ENCODE results near the gene GLTPD2. TPM values are rescaled to one million over a fixed set of nuclear protein-coding genes. Genes with fewer than 3 reads are reported as not detected.

GLTPD2 gene
- total RNA-seq, 1 experiment from 2014 or later, result 0.71 TPM

DNA sequence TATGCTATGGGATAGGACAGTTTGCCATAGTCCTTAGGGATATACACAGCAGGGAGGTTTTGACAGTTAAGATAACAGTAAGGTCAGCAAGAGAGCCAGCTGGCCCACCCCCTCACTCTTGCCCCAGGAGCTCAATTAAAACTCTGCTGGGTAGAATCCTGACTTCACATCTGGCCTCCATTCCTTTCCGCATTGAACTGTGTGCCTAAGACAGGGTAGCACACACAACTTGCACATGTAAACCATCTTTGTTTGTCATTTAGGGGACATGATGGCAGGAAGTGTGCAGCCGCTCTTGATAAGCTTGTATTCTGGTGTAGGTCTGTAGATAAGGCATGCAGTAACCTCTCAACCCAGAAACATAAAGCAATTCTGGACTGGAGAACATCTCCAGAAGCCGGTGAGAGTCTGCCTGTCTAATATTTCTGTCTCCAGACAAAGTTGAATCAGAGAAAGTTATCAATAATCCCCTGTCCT is 49.6 kb downstream of the GLTPD2 start:
- no peaks in the 10 kb centered on the region for H3K9me3 Mint-ChIP-seq (ENCODE audit: low read depth, unreplicated experiment)
- no peak overlapping the region for H3K4me3 Mint-ChIP-seq (ENCODE audit: low read depth, unreplicated experiment)
- H3K36me3 Mint-ChIP-seq (ENCODE audit: insufficient read depth, unreplicated experiment), result peaks cover 17% of the 10 kb centered on the region
- H3K27ac Mint-ChIP-seq (ENCODE audit: unreplicated experiment), result no peak overlapping the region
- H3K27me3 Mint-ChIP-seq (ENCODE audit: unreplicated experiment), result no peaks in the 10 kb centered on the region
- CTCF ChIA-PET, result no interaction called here
- TF ChIP-seq, protein P1, sequence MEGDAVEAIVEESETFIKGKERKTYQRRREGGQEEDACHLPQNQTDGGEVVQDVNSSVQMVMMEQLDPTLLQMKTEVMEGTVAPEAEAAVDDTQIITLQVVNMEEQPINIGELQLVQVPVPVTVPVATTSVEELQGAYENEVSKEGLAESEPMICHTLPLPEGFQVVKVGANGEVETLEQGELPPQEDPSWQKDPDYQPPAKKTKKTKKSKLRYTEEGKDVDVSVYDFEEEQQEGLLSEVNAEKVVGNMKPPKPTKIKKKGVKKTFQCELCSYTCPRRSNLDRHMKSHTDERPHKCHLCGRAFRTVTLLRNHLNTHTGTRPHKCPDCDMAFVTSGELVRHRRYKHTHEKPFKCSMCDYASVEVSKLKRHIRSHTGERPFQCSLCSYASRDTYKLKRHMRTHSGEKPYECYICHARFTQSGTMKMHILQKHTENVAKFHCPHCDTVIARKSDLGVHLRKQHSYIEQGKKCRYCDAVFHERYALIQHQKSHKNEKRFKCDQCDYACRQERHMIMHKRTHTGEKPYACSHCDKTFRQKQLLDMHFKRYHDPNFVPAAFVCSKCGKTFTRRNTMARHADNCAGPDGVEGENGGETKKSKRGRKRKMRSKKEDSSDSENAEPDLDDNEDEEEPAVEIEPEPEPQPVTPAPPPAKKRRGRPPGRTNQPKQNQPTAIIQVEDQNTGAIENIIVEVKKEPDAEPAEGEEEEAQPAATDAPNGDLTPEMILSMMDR (IDR thresholded peaks at IDR 0.05; ENCODE audit: unreplicated experiment), result no peak
- H3K4me1 Mint-ChIP-seq (ENCODE audit: low read depth, unreplicated experiment), result peaks cover 42% of the 10 kb centered on the region
- intact Hi-C loops (cut with micrococcal nuclease; ENCODE audit: unreplicated experiment), result no loop called here
- no TSS peak for BruUV-seq (replicated peaks)
- DNase-seq, result no peak

DNA sequence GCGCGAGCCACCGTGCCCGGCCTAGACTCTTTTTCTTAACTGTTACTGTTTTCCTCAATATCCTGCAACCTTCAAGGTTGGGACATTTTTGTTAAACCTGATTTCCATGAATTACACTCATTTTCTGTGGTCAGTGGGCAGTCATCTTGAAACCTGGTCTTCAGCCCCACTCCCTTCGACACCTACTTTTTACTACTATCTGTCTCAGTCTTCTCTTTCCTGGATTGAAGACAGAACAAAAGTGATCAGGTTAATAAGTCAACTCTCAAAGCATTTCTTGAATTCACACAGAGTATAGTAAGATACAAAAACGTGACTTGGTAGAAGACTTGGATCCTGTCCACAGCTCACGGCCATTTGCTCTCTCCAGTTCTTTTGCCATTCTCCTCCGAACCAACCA is 50.5 kb downstream of the GLTPD2 start:
- H3K4me1 Mint-ChIP-seq (ENCODE audit: low read depth, unreplicated experiment), result peaks cover 37% of the 10 kb centered on the region
- no peak overlapping the region for H3K4me3 Mint-ChIP-seq (ENCODE audit: low read depth, unreplicated experiment)

More for the DNA sequence above, 50.5 kb downstream of the GLTPD2 start:
- TF ChIP-seq, protein P1 (IDR thresholded peaks at IDR 0.05; ENCODE audit: unreplicated experiment), result no peak
- Mint-ChIP-seq H3K36me3 (ENCODE audit: insufficient read depth, unreplicated experiment) (peaks cover 8% of the 10 kb centered on the region), H3K9me3 (ENCODE audit: low read depth, unreplicated experiment) (no peaks in the 10 kb centered on the region), H3K27me3 (ENCODE audit: unreplicated experiment) (no peaks in the 10 kb centered on the region), H3K27ac (ENCODE audit: unreplicated experiment) (no peak overlapping the region)
- DNase-seq, result no peak
- CTCF ChIA-PET, result interaction anchor here (0.6 kb wide), 1 partner anchor 696 kb away, joined by 3 read pairs; no protein-coding TSS in a partner anchor
- intact Hi-C loops (cut with micrococcal nuclease; ENCODE audit: unreplicated experiment), result no loop called here
- no TSS peak for BruUV-seq (replicated peaks)

Other genes with a start within 250 kb of the GLTPD2 start
- gene MYBBP1A, start 233.6 kb upstream of the GLTPD2 start, total RNA-seq (2022), result 61.6 and 64.2 TPM in 2 replicates
- gene GGT6, start 228.4 kb upstream of the GLTPD2 start, total RNA-seq (2022), result 1.1 and 1.8 TPM in 2 replicates
- gene SMTNL2, start 204.4 kb upstream of the GLTPD2 start, total RNA-seq (2022), result not detected in 2 replicates
- gene ALOX15, start 147.3 kb upstream of the GLTPD2 start, total RNA-seq (2022), result 0.27 and 0.38 TPM in 2 replicates
- 55.0 and 56.9 TPM in 2 replicates for gene PELP1, start 84.8 kb upstream of the GLTPD2 start, total RNA-seq (2022)
- 21.1 and 27.6 TPM in 2 replicates for gene ARRB2, start 78.3 kb upstream of the GLTPD2 start, total RNA-seq (2022)
- 10.9 and 13.5 TPM in 2 replicates for gene MED11, start 57.5 kb upstream of the GLTPD2 start, total RNA-seq (2022)
- gene ZMYND15, start 49.1 kb upstream of the GLTPD2 start, total RNA-seq (2022), result 2.2 and 2.5 TPM in 2 replicates
- gene CXCL16, start 49.0 kb upstream of the GLTPD2 start, total RNA-seq (2022), result 73.1 and 77.6 TPM in 2 replicates
- 0.54 and 0.56 TPM in 2 replicates for gene TM4SF5, start 17.1 kb upstream of the GLTPD2 start, total RNA-seq (2022)
- gene VMO1, start 2.6 kb upstream of the GLTPD2 start, total RNA-seq (2022), result 0.59 TPM in 1 of 2 replicates, not detected in the other
- gene PSMB6, start 7.2 kb downstream of the GLTPD2 start, total RNA-seq (2022), result 121 and 132 TPM in 2 replicates
- 11.0 and 13.0 TPM in 2 replicates for gene PLD2, start 18.2 kb downstream of the GLTPD2 start, total RNA-seq (2022)
- gene MINK1, start 44.4 kb downstream of the GLTPD2 start, total RNA-seq (2022), result 86.8 and 106 TPM in 2 replicates
- 2.1 and 3.2 TPM in 2 replicates for gene C17orf107, start 110.6 kb downstream of the GLTPD2 start, total RNA-seq (2022)
- 0.19 TPM in 1 of 2 replicates, not detected in the other for gene CHRNE, start 114.1 kb downstream of the GLTPD2 start, total RNA-seq (2022)
- not detected in 2 replicates for gene GP1BA, start 143.3 kb downstream of the GLTPD2 start, total RNA-seq (2022)
- 37.7 and 38.4 TPM in 2 replicates for gene SLC25A11, start 151.1 kb downstream of the GLTPD2 start, total RNA-seq (2022)
- 65.2 and 77.0 TPM in 2 replicates for gene RNF167, start 151.3 kb downstream of the GLTPD2 start, total RNA-seq (2022)
- gene PFN1, start 159.6 kb downstream of the GLTPD2 start, total RNA-seq (2022), result 580 and 605 TPM in 2 replicates
- gene ENO3, start 162.2 kb downstream of the GLTPD2 start, total RNA-seq (2022), result 12.3 and 12.9 TPM in 2 replicates
- 34.3 and 34.9 TPM in 2 replicates for gene SPAG7, start 178.9 kb downstream of the GLTPD2 start, total RNA-seq (2022)
- gene CAMTA2, start 198.7 kb downstream of the GLTPD2 start, total RNA-seq (2022), result 21.4 and 32.3 TPM in 2 replicates
- 0.54 TPM in 1 of 2 replicates, not detected in the other for gene INCA1, start 208.6 kb downstream of the GLTPD2 start, total RNA-seq (2022)
- gene KIF1C, start 209.0 kb downstream of the GLTPD2 start, total RNA-seq (2022), result 65.9 and 69.4 TPM in 2 replicates
- gene SLC52A1, start 246.5 kb downstream of the GLTPD2 start, total RNA-seq (2022), result 0.34 TPM in 1 of 2 replicates, not detected in the other

Data from Calu3 (cell line).